Gastrocnemius medialis (tissue), 4 donors: ENCODE data around the gene UGT2B17.

ENCODE experiments used
- POLR2A ChIP-seq, 2 donors: fragments of 450-650 bp; IDR thresholded peaks; one replicate each; pipeline ENCODE4 v1.6.1; 2017; ENCODE audit warnings: antibody characterized with exemption in 2 of 2, mild to moderate bottlenecking in 2 of 2, moderate library complexity in 2 of 2
- TF ChIP-seq, protein P1 (sequence below), 5 experiments: fragments of 450-650 bp in 3 of 5; fragments of 200-600 bp in 2 of 5; sonication (generic) in 2 of 5; IDR thresholded peaks in 4 of 5; conservative IDR thresholded peaks in 1 of 5; 1 replicate in 4 of 5; 2 replicates in 1 of 5; pipeline ENCODE4 v1.5.1; 2016 to 2019; ENCODE audit warnings: antibody characterized with exemption in 5 of 5, mild to moderate bottlenecking in 3 of 5, moderate library complexity in 3 of 5

GRCh38 chr4:68499021-68499420 is 77.1 kb downstream of the UGT2B17 start:
- TF ChIP-seq POLR2A (IDR thresholded peaks at IDR 0.05), result no peak
- TF ChIP-seq, protein P1, sequence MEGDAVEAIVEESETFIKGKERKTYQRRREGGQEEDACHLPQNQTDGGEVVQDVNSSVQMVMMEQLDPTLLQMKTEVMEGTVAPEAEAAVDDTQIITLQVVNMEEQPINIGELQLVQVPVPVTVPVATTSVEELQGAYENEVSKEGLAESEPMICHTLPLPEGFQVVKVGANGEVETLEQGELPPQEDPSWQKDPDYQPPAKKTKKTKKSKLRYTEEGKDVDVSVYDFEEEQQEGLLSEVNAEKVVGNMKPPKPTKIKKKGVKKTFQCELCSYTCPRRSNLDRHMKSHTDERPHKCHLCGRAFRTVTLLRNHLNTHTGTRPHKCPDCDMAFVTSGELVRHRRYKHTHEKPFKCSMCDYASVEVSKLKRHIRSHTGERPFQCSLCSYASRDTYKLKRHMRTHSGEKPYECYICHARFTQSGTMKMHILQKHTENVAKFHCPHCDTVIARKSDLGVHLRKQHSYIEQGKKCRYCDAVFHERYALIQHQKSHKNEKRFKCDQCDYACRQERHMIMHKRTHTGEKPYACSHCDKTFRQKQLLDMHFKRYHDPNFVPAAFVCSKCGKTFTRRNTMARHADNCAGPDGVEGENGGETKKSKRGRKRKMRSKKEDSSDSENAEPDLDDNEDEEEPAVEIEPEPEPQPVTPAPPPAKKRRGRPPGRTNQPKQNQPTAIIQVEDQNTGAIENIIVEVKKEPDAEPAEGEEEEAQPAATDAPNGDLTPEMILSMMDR (IDR thresholded peaks at IDR 0.05 in 4 of 5, conservative IDR thresholded peaks at IDR 0.05 in 1 of 5), result no peak
